GM12873 (cell line): ENCODE data around the gene BDKRB2.

Source experiments
- TF ChIP-seq, protein P1 (sequence below): IDR thresholded peaks from 2 replicates; pipeline ENCODE4 v1.5.1; 2012; ENCODE audit warnings: low read depth, mild to moderate bottlenecking, moderate library complexity, low read length, control low read depth; ENCODE audit not compliant: insufficient read depth; ENCODE audit errors: missing control alignments

Gene BDKRB2

DNA sequence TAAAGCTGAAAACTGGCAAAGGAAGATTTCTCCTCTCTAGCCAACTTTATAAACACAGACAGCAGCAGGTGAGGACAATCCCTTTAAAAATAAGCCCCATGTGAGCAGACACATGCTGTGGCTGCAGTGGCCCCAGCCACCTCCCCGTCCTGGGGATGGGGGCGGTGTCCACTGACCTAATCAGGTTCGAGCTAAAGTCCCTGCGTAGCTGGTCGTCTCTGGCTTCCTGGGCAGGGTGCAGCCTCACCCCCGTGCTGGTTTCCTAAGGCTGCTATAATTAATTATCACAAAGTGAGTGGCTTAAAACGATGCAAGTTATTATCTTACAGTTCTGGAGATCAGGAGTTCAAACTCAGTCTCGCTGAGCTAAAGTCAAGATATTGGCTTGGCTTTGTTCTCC lies 52.4 kb downstream of the BDKRB2 start:
- TF ChIP-seq, protein P1, sequence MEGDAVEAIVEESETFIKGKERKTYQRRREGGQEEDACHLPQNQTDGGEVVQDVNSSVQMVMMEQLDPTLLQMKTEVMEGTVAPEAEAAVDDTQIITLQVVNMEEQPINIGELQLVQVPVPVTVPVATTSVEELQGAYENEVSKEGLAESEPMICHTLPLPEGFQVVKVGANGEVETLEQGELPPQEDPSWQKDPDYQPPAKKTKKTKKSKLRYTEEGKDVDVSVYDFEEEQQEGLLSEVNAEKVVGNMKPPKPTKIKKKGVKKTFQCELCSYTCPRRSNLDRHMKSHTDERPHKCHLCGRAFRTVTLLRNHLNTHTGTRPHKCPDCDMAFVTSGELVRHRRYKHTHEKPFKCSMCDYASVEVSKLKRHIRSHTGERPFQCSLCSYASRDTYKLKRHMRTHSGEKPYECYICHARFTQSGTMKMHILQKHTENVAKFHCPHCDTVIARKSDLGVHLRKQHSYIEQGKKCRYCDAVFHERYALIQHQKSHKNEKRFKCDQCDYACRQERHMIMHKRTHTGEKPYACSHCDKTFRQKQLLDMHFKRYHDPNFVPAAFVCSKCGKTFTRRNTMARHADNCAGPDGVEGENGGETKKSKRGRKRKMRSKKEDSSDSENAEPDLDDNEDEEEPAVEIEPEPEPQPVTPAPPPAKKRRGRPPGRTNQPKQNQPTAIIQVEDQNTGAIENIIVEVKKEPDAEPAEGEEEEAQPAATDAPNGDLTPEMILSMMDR = no peak

DNA sequence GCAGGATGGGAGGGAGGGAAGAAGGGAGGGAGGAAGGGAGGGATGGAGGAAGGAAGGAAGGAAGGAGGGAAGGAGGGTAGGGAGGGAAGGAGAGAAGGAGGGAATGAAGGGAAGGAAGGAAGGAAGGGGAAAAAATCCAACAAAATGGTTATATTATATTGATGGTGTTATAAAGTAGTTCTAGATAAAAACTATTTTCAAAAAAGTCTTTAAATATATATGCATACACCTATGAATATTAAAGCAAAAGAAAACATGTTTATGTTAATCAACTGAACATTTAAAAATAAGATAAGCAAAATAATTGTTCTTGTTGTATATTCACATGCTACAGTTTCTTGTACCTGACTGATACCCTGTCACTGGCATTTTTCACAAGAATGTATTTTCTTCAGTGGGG lies 53.3 kb downstream of the BDKRB2 start:
- TF ChIP-seq, protein P1 = no peak

DNA sequence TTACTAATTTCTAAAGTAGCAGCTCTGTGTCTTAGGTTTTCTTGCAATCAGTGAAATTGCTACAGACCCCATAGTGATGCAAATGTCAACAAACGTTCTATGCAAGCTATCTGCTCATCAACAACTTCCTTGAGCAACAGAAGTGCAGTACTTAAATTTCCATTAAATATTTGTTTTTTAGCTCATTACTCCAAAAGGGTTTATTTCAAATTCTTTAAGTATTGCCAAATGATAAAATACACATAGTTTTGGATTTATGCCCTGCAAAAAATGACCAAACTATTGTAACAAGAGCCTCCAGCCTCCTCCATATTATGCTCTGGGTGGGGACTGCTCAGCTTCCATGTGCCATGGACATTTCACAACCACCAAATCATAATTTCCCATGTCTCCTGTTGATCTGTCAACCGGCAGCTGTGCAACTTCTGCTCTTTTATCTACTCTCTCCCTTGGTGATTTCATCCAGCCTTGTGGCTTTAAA lies 55.7 kb downstream of the BDKRB2 start:
- TF ChIP-seq, protein P1 = no peak

DNA sequence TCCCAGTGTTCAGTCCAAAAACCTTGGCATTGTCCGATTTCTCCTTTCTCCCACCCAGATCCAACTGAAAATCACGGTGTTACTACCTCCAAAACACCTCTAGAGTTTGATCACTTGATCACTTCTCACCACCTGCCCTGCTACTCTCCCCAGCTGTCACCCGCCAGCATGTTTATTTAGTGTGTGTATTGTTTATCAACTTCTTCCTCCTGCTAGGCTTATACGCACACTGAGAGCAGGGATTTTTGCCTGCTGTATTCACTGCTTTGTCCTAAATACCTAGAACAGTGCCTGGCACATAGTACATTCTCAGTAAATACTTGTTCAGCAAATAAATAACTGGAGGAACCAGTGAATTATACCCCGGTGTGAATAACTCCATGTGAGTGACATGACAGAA lies 56.4 kb downstream of the BDKRB2 start:
- TF ChIP-seq, protein P1 = no peak

DNA sequence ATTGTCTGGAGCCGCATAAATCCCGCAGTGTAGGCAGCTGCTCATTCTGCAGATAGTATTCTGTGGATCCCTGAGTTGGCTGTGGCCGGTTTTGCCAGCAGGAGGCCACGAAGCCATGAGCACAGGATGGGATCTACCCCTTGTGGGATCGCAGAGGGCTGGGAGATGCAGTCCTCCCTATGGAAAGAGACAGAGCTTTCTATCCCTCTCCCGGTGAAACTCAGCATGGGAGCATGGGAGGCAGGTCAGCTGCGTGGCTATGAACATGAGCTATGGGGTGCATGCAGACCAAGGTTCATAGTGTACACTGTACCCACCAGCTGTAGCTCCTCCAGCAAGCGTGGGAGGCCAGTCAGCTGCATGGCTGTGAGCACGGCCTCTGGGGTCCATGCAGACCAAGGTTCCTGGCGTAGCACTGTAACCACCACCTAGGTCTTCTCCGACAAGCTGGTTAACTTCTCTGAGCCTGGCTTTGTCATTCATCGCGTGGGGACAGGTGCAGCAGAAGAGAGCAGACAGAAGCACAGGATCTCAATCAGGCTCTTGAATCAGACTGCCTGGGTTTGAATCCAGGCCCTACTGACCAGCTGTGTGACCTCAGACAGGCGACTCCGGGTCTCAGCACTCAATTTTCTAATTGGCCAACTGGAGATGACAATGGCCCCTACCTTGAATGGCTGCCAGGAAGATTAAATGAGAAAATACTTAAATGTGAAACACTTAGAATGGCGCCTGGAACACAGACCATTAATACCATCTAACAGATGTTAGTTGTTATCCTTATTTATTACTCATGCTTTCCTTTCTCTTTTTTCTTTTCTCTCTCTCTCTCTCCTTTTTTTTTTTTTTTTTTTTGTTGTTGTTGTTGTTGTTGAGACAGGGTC lies 57.4 kb downstream of the BDKRB2 start:
- TF ChIP-seq, protein P1 = no peak

DNA sequence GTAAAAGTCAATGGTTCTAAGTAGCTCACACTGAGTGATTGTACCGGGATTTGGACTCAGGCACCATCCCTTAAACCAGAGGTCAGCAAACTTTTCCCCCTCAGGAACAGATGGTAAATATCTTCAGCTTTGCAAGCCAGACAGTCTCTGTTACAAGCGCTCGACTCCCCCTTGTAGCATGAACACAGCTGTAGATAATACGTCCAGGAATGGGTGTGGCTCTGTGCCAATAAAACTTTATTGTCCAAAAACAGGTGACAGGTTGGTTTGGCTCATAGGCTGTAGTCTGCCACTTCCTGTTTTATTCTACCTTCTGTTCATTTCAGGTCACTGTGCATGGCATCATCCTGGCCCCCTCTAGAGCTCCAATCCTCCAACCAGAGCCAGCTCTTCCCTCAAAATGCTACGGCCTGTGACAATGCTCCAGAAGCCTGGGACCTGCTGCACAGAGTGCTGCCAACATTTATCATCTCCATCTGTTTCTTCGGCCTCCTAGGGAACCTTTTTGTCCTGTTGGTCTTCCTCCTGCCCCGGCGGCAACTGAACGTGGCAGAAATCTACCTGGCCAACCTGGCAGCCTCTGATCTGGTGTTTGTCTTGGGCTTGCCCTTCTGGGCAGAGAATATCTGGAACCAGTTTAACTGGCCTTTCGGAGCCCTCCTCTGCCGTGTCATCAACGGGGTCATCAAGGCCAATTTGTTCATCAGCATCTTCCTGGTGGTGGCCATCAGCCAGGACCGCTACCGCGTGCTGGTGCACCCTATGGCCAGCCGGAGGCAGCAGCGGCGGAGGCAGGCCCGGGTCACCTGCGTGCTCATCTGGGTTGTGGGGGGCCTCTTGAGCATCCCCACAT lies 58.9 kb downstream of the BDKRB2 start:
- TF ChIP-seq, protein P1 = no peak

DNA sequence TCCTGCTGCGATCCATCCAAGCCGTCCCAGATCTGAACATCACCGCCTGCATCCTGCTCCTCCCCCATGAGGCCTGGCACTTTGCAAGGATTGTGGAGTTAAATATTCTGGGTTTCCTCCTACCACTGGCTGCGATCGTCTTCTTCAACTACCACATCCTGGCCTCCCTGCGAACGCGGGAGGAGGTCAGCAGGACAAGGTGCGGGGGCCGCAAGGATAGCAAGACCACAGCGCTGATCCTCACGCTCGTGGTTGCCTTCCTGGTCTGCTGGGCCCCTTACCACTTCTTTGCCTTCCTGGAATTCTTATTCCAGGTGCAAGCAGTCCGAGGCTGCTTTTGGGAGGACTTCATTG lies 59.5 kb downstream of the BDKRB2 start:
- TF ChIP-seq, protein P1 = no peak
